Stimulated activated naive CD8-positive, alpha-beta T cell treated with anti-CD3 and anti-CD28 coated beads, Interleukin-15, amount 100 ng/mL, for 72 hours (primary cell): ENCODE data around the gene BCAS3.

Source experiments
- ATAC-seq: fragments of 150-1000 bp; cut with Tn5 transposase; 2 replicates; pipeline ENCODE4 v1.10.0; 2021; ENCODE audit warnings: mild to moderate bottlenecking, moderate library complexity
- DNase-seq, 2 donors: peaks; one replicate each; pipeline ENCODE4 v3.0.0; 2021 to 2022
- H3K27ac Mint-ChIP-seq, 2 donors: one replicate each; pipeline ENCODE4 v1.8.0; 2022; ENCODE audit warnings: mild to moderate bottlenecking in 2 of 2, mixed read lengths in 2 of 2, moderate library complexity in 2 of 2
- H3K27me3 Mint-ChIP-seq: one replicate; pipeline ENCODE4 v1.8.0; 2022; ENCODE audit warnings: mixed read lengths
- H3K4me1 Mint-ChIP-seq: one replicate; pipeline ENCODE4 v1.8.0; 2022; ENCODE audit warnings: mild to moderate bottlenecking, mixed read lengths
- H3K4me3 Mint-ChIP-seq, 2 donors: one replicate each; pipeline ENCODE4 v1.8.0; 2022; ENCODE audit warnings: mild to moderate bottlenecking in 2 of 2, mixed read lengths in 2 of 2, moderate library complexity in 1 of 2
- H3K9me3 Mint-ChIP-seq, 2 donors: one replicate each; pipeline ENCODE4 v1.8.0; 2022; ENCODE audit warnings: mixed read lengths in 2 of 2

Gene BCAS3

GRCh38 chr17:60899115-60899514 lies 221.5 kb downstream of the BCAS3 start:
- Mint-ChIP-seq H3K4me3 (no peak overlapping the region), H3K4me1 (no peaks in the 10 kb centered on the region), H3K27ac (no peak overlapping the region), H3K27me3 (no peaks in the 10 kb centered on the region), H3K9me3 (peaks cover 26 to 32% of the 10 kb centered on the region in 2 donors)
- no peak for ATAC-seq
- DNase-seq, result no peak

GRCh38 chr17:60900688-60901087 lies 223.0 kb downstream of the BCAS3 start:
- no peaks in the 10 kb centered on the region for H3K27me3 Mint-ChIP-seq
- H3K9me3 Mint-ChIP-seq, result peaks cover 19 to 25% of the 10 kb centered on the region in 2 donors
- no peak for DNase-seq
- ATAC-seq, result no peak
- peak overlapping the region in 1 of 2 donors; percentile 20 for H3K27ac Mint-ChIP-seq
- no peak overlapping the region for H3K4me3 Mint-ChIP-seq
- no peaks in the 10 kb centered on the region for H3K4me1 Mint-ChIP-seq

DNA sequence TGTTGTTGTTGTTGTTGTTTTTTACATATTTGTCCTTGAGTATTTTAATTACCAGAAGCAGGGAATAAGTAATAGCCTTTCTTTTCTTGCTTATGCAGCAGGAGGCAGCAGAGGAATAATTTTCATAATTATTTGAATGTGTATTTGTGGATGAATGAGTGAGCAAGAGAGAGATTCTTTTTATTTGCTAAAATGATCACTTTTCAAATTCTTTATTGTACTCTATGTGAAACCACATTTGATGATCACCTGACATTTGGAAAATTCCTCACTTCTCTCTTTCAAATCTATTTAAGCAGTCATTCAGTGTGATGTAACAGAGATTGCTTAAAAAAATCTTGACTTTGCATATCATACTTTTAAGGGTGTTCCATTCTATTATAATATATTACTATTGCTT lies 223.6 kb downstream of the BCAS3 start:
- no peaks in the 10 kb centered on the region for H3K27me3 Mint-ChIP-seq
- DNase-seq, result no peak
- H3K4me3 Mint-ChIP-seq, result no peak overlapping the region
- no peaks in the 10 kb centered on the region for H3K4me1 Mint-ChIP-seq
- H3K27ac Mint-ChIP-seq, result no peak overlapping the region
- no peak for ATAC-seq
- H3K9me3 Mint-ChIP-seq, result peaks cover 19 to 22% of the 10 kb centered on the region in 2 donors

DNA sequence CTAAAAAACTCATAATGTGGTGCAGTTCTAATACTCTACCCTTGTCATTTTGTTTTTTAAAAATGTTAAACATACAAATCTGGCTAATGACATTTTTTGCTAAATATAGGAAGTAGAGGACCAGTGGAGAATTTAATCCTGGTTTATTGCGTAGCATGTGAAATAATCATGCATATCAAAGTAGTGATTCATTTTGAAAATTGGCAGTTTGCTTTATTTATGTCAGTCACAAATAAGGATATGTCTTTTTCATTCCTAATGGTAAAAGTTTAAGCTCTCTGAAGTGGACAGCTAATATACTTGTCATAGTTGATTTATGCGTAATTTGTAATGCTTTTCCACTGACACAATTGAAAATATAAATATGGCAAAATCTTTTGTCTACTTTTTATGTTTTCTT lies 224.2 kb downstream of the BCAS3 start:
- ATAC-seq (no peak), DNase-seq (no peak)
- H3K27me3 Mint-ChIP-seq, result no peaks in the 10 kb centered on the region
- peaks cover 14 to 17% of the 10 kb centered on the region in 2 donors for H3K9me3 Mint-ChIP-seq
- no peak overlapping the region for H3K27ac Mint-ChIP-seq
- H3K4me3 Mint-ChIP-seq, result no peak overlapping the region
- H3K4me1 Mint-ChIP-seq, result no peaks in the 10 kb centered on the region

DNA sequence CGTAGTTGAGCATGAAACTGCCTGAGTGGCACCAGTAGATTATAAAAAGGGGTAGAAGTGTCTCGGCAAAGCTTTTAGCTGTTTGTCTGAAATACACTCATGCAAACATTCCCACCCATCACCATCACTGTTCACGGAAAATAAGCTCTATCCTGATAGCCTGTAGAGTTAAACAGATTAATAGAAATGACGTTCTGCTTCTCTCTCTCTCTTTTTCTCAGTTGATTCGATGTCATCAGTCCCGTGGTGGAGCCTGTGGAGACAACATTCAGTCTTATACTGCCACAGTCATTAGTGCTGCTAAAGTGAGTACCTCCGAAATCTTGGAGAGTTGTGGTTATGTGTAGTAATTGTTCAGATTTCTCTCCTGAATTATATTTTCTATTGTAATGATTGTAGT lies 224.7 kb downstream of the BCAS3 start:
- ATAC-seq (no peak), DNase-seq (no peak)
- Mint-ChIP-seq H3K4me1 (no peaks in the 10 kb centered on the region), H3K9me3 (peaks cover 8 to 11% of the 10 kb centered on the region in 2 donors), H3K27ac (no peak overlapping the region), H3K27me3 (no peaks in the 10 kb centered on the region), H3K4me3 (no peak overlapping the region)

DNA sequence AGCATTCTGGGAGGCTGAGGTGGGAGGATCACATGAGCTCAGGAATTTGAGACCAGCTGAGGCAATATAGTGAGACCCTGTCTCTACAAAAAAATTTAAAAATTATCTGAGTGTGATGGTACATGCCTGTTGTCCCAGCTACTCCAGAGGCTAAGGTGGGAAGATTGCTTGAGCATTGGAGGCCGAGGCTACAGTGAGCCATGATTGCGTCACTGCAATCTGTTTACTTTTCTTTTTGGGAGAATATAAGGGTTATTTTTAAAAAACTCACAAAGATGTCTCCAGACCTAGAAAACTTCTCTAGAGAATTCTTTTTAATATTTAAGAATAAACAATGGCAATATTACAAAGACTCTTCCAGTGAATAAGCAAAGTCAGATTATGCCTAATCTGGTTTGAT lies 226.9 kb downstream of the BCAS3 start:
- H3K4me1 Mint-ChIP-seq, result no peaks in the 10 kb centered on the region
- no peak overlapping the region for H3K27ac Mint-ChIP-seq
- no peaks in the 10 kb centered on the region for H3K9me3 Mint-ChIP-seq
- DNase-seq, result no peak
- no peak for ATAC-seq
- no peaks in the 10 kb centered on the region for H3K27me3 Mint-ChIP-seq
- H3K4me3 Mint-ChIP-seq, result no peak overlapping the region

GRCh38 chr17:60905709-60906108 lies 228.1 kb downstream of the BCAS3 start:
- Mint-ChIP-seq H3K27me3 (no peaks in the 10 kb centered on the region), H3K4me3 (no peak overlapping the region), H3K4me1 (no peaks in the 10 kb centered on the region), H3K27ac (no peak overlapping the region), H3K9me3 (no peaks in the 10 kb centered on the region)
- DNase-seq (no peak), ATAC-seq (no peak)

DNA sequence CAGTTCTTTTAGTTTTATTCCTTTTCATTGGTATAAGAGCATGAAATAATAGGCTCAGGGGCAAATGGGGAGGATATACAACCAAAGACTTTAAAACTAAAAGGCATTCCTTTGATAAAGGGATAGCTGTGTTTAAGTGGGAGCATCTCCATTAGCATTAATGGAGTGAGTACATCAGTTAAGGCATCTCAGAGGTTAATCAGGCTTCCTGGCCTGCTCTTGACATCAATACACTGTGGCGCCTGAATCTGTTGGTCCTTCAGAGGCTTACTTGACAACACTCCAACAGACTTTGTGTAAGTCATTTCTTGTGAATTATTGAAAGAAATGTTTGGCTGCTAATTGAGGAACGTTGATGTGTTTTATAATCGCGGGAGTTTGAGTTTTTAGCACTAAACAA lies 230.7 kb downstream of the BCAS3 start:
- Mint-ChIP-seq H3K9me3 (no peaks in the 10 kb centered on the region), H3K27me3 (no peaks in the 10 kb centered on the region), H3K27ac (no peak overlapping the region), H3K4me1 (no peaks in the 10 kb centered on the region), H3K4me3 (no peak overlapping the region)
- ATAC-seq, result no peak
- DNase-seq, result no peak

DNA sequence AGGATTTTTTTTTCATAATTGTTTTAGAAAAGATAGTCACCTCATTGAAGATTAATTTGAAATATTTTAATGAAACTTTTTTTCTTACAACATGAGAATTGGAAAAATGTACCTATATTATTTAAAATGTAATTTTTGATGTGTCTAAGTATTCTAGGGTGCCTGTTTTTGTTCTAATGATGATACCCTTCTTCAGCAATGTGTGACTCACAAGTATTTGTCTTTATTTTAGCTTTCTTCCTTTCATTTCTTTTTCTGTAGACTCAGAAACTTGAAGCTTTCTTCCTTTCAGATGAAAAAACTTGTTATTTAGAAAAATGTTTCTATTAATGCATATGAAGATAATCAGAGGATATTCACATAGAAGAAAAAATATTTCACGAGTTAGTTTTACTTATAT lies 231.8 kb downstream of the BCAS3 start:
- Mint-ChIP-seq H3K27me3 (no peaks in the 10 kb centered on the region), H3K9me3 (no peaks in the 10 kb centered on the region), H3K27ac (no peak overlapping the region), H3K4me3 (no peak overlapping the region), H3K4me1 (no peaks in the 10 kb centered on the region)
- DNase-seq (no peak), ATAC-seq (no peak)

GRCh38 chr17:60910415-60910814 lies 232.8 kb downstream of the BCAS3 start:
- ATAC-seq, result no peak

DNA sequence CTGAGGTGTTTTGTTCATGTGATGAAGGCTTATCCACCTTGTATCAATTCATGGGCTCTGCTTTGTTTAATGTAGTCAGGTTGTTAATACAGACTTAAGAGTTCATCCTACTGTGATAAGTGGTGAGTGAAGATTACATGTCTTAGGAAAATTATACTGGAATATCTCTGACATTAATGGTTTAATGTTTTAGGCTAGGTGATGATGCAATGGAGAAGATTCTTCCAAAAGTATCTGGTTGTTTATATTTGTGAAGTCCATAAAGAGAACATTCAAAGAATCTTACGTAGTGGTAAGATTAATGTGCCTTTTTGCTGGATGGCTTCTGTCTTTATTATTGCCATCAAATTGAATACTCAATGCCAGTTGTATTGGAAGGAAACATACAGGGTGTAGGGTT lies 236.4 kb downstream of the BCAS3 start:
- Mint-ChIP-seq H3K4me3 (no peak overlapping the region), H3K9me3 (peaks cover 0 to 6% of the 10 kb centered on the region in 2 donors)

More at GRCh38 chr17:60910415-60910814, 232.8 kb downstream of the BCAS3 start:
- no peak for DNase-seq
- no peak overlapping the region for H3K27ac Mint-ChIP-seq
- no peaks in the 10 kb centered on the region for H3K27me3 Mint-ChIP-seq
- no peak overlapping the region for H3K4me3 Mint-ChIP-seq
- H3K9me3 Mint-ChIP-seq, result no peaks in the 10 kb centered on the region
- H3K4me1 Mint-ChIP-seq, result no peaks in the 10 kb centered on the region

GRCh38 chr17:60916043-60916442 lies 238.4 kb downstream of the BCAS3 start:
- ATAC-seq, result no peak

More for the DNA sequence above, 236.4 kb downstream of the BCAS3 start:
- ATAC-seq (no peak), DNase-seq (no peak)
- Mint-ChIP-seq H3K27ac (no peak overlapping the region), H3K27me3 (no peaks in the 10 kb centered on the region), H3K4me1 (no peaks in the 10 kb centered on the region)

DNA sequence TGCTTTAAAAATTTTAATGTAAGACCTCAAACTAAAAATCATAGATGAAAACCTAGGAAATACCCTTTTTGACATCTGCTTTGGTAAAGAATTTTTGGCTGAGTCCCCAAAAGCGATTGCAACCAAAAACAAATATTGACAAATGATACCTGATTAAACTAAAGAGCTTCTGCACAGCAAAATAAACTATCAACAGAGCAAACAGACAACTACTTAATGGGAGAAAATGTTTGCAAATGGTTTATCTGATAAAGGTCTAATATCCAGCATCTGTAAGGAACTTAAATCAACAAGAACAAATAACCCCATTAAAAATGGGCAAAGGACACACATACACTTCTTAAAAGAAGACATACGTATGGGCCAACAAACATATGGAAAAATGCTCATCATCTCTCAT lies 242.5 kb downstream of the BCAS3 start:
- peaks cover 0 to 6% of the 10 kb centered on the region in 2 donors for H3K9me3 Mint-ChIP-seq
- H3K27ac Mint-ChIP-seq, result no peak overlapping the region
- no peaks in the 10 kb centered on the region for H3K27me3 Mint-ChIP-seq
- H3K4me1 Mint-ChIP-seq, result no peaks in the 10 kb centered on the region
- no peak for ATAC-seq
- DNase-seq, result no peak
- no peak overlapping the region for H3K4me3 Mint-ChIP-seq

More at GRCh38 chr17:60916043-60916442, 238.4 kb downstream of the BCAS3 start:
- H3K4me3 Mint-ChIP-seq, result no peak overlapping the region
- no peak overlapping the region for H3K27ac Mint-ChIP-seq
- no peaks in the 10 kb centered on the region for H3K27me3 Mint-ChIP-seq
- DNase-seq, result no peak
- peaks cover 0 to 6% of the 10 kb centered on the region in 2 donors for H3K9me3 Mint-ChIP-seq
- no peaks in the 10 kb centered on the region for H3K4me1 Mint-ChIP-seq

DNA sequence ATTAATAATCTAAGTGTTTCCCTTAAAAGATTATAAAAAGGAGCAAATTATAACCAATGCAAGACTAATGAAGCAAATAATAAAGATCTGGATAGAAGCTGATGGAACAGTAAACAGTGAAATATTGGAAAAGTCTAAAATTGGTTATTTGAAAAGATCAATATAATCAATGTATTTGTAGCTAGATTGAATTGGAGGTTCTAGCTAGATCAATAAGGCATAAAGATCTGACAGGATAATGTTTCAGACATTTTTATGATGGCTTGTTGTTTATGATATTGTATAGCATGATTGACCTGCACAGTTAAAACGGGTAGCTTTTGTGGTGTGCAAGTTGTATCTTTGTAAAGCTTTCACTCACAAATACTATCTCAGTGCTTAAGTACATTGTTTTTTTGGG lies 245.3 kb downstream of the BCAS3 start:
- no peak overlapping the region for H3K4me3 Mint-ChIP-seq
- no peaks in the 10 kb centered on the region for H3K4me1 Mint-ChIP-seq
- DNase-seq (no peak), ATAC-seq (no peak)
- no peaks in the 10 kb centered on the region for H3K27me3 Mint-ChIP-seq
- no peak overlapping the region for H3K27ac Mint-ChIP-seq
- no peaks in the 10 kb centered on the region for H3K9me3 Mint-ChIP-seq

GRCh38 chr17:60926466-60927183 lies 249.0 kb downstream of the BCAS3 start:
- Mint-ChIP-seq H3K4me1 (no peaks in the 10 kb centered on the region), H3K27me3 (no peaks in the 10 kb centered on the region), H3K27ac (no peak overlapping the region), H3K4me3 (no peak overlapping the region), H3K9me3 (no peaks in the 10 kb centered on the region)
- DNase-seq (no peak), ATAC-seq (no peak)

DNA sequence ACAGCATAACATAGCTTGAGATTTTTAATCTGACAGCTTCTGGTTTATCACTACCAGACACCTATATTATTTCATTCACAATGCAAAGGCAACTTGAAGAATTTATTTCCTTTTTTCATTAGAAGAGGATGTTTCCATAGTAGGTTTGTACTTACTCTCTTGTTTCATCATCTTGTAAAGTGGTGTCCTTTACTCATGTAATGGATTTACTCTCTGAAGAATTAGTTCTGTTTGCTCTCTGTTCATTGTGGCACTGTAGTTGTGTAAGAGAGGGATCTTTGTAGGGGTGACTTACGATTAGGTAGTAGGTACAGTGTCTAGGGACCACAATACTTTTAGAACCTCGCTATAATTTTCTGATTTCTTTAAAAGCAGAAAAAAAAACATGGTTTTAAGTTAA lies 256.1 kb downstream of the BCAS3 start:
- Mint-ChIP-seq H3K4me3 (no peak overlapping the region), H3K27me3 (no peaks in the 10 kb centered on the region), H3K9me3 (no peaks in the 10 kb centered on the region), H3K27ac (no peak overlapping the region), H3K4me1 (no peaks in the 10 kb centered on the region)
- no peak for ATAC-seq
- no peak for DNase-seq

DNA sequence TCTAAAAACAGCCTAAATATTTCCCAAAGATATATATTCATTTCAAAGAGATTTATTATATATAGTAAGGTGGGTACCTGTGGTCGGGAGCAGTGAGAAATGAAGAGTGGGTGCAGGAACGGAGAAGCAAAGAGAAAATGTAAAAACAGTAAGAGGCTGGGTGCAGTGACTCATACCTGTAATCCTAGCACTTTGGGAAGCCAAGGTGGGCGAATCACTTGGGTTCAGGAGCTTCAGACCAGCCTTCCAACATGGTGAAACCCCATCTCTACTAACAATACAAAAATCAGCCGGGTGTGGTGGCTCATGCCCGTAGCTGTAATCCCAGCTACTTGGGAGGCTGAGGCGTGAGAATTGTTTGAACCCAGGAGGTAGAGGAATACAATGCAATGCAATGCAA lies 257.1 kb downstream of the BCAS3 start:
- H3K27me3 Mint-ChIP-seq, result no peaks in the 10 kb centered on the region
- H3K9me3 Mint-ChIP-seq, result no peaks in the 10 kb centered on the region
- DNase-seq (no peak), ATAC-seq (no peak)
- H3K4me1 Mint-ChIP-seq, result no peaks in the 10 kb centered on the region
- H3K4me3 Mint-ChIP-seq, result no peak overlapping the region
- H3K27ac Mint-ChIP-seq, result no peak overlapping the region
